HG02884 (cell line): ENCODE data around the gene ZNF486.
"Not testable (repeated sequence)": the region's sequence is repeated elsewhere in the genome, so short reads cannot be mapped to it uniquely, and the experiment has no call there.

Experiments
- ATAC-seq: cut with Tn5 transposase; IDR thresholded peaks from one replicate; pipeline ENCODE4 v1.9.1; 2021; ENCODE audit warnings: mild to moderate bottlenecking, moderate library complexity; ENCODE audit not compliant: unreplicated experiment

The ZNF486 gene

GRCh38 chr19:20167020-20167644 lies at the start of gene ZNF486:
Gene ZNF486 (plus strand): TSS chr19:20167214. CDS start chr19:20167331, 117 bp downstream.
- ATAC-seq, result peak; percentile 80

- not testable (repeated sequence) for ATAC-seq
These were observed 48.8 kb upstream of the ZNF486 start for GRCh38 chr19:20118064-20118839.

GRCh38 chr19:20124879-20125278 lies 42.1 kb upstream of the ZNF486 start:
- no peak for ATAC-seq

GRCh38 chr19:20132933-20133332 lies 34.1 kb upstream of the ZNF486 start:
- not testable (repeated sequence) for ATAC-seq

GRCh38 chr19:20137714-20138113 lies 29.3 kb upstream of the ZNF486 start:
- not testable (repeated sequence) for ATAC-seq

GRCh38 chr19:20151617-20152145 lies 15.3 kb upstream of the ZNF486 start:
- no peak for ATAC-seq

GRCh38 chr19:20152506-20152905 lies 14.5 kb upstream of the ZNF486 start:
- not testable (repeated sequence) for ATAC-seq

- no peak for ATAC-seq
These were observed 13.7 kb upstream of the ZNF486 start for GRCh38 chr19:20153281-20153680.

- no peak for ATAC-seq
These were observed 12.4 kb upstream of the ZNF486 start for GRCh38 chr19:20154636-20155035.

- ATAC-seq, result no peak
These were observed 4.2 kb upstream of the ZNF486 start for GRCh38 chr19:20162821-20163220.

- ATAC-seq, result no peak
These were observed 2.6 kb upstream of the ZNF486 start for GRCh38 chr19:20164456-20164855.

GRCh38 chr19:20165971-20166592 lies 932 bp upstream of the ZNF486 start:
- ATAC-seq, result no peak

GRCh38 chr19:20167651-20168122 lies 673 bp downstream of the ZNF486 start:
- ATAC-seq, result no peak

GRCh38 chr19:20171285-20171684 lies 4.3 kb downstream of the ZNF486 start:
- no peak for ATAC-seq

- not testable (repeated sequence) for ATAC-seq
These were observed 8.8 kb downstream of the ZNF486 start for GRCh38 chr19:20175848-20176247.

GRCh38 chr19:20179956-20180355 lies 12.9 kb downstream of the ZNF486 start:
- not testable (repeated sequence) for ATAC-seq

GRCh38 chr19:20182222-20182785 lies 15.3 kb downstream of the ZNF486 start:
- ATAC-seq, result no peak

GRCh38 chr19:20186174-20186573 lies 19.2 kb downstream of the ZNF486 start:
- ATAC-seq, result no peak

- ATAC-seq, result no peak
These were observed 30.7 kb downstream of the ZNF486 start for GRCh38 chr19:20197747-20198146.

- ATAC-seq, result no peak
These were observed 42.0 kb downstream of the ZNF486 start for GRCh38 chr19:20209051-20209450.

GRCh38 chr19:20214366-20214765 lies 47.4 kb downstream of the ZNF486 start:
- ATAC-seq, result not testable (repeated sequence)
